GM12878 (cell line): ENCODE measurements around the gene FAS. TPM values are rescaled to one million over a fixed set of nuclear protein-coding genes. Genes with fewer than 3 reads are reported as not detected.
A peak's percentile ranks its signal among the peaks of the same experiment; 100 is the strongest.

Source experiments
- ATAC-seq: fragments of 200-7000 bp; cut with Tn5 transposase; 3 replicates; pipeline ENCODE4 v1.9.1; 2020; ENCODE audit warnings: mild to moderate bottlenecking, moderate library complexity
- BruUV-seq: library from RNA; stranded (reverse); fragments of 400-500 nt; replicated peaks from 2 replicates; lab custom pipeline; 2021; lab: Mats Ljungman, UMichigan
- CTCF ChIA-PET: fragments of 300-600 bp; sonication (Branson Sonifier 250); formaldehyde crosslinking; extraction: SDS; loops from one replicate; lab custom pipeline; 2021; ENCODE audit warnings: inconsistent platforms; lab: Yijun Ruan, JAX
- POLR2A ChIA-PET: fragments of 350-600 bp; formaldehyde crosslinking; extraction: SDS; loops from one replicate; lab custom pipeline; 2021; ENCODE audit warnings: inconsistent platforms; lab: Charles Lee
- RAD21 ChIA-PET: fragments of 300-600 bp; sonication (Branson Sonifier 250); formaldehyde crosslinking; loops from one replicate; lab custom pipeline; 2023; ENCODE audit warnings: antibody characterized with exemption; ENCODE audit not compliant: unreplicated experiment; lab: Charles Lee
- SMC1A ChIA-PET: fragments of 300-600 bp; sonication (Branson Sonifier 250); formaldehyde crosslinking; loops from one replicate; lab custom pipeline; 2023; ENCODE audit not compliant: unreplicated experiment, uncharacterized antibody; lab: Charles Lee
- DNase-seq: peaks from one replicate; pipeline ENCODE4 v3.0.0-alpha.2; 2011; ENCODE audit warnings: low read depth, low spot score
- FAIRE-seq: peaks from 3 replicates; lab custom pipeline; 2011; peaks lifted over from hg19 to GRCh38; lab: Jason Lieb, UNC
- H2AFZ ChIP-seq: 2 replicates; pipeline ENCODE4 v1.6.0; 2011; ENCODE audit warnings: low read depth, low read length, control low read depth; ENCODE audit not compliant: control insufficient read depth
- H3K27ac ChIP-seq: 2 replicates; pipeline ENCODE4 v1.5.1; 2011; ENCODE audit warnings: control low read depth; ENCODE audit not compliant: control insufficient read depth, insufficient read depth
- H3K27me3 ChIP-seq, 2 experiments: replicated peaks in 1 of 2; 2 replicates each; pipeline versions ENCODE4 v1.6.0 to v1.6.1; 2011; ENCODE audit warnings: low read length in 1 of 2; ENCODE audit not compliant: control insufficient read depth in 2 of 2, insufficient read depth in 2 of 2
- H3K36me3 ChIP-seq, 2 experiments: 2 replicates each; pipeline ENCODE4 v1.5.1; 2011; ENCODE audit warnings: low read length in 1 of 2; ENCODE audit not compliant: control insufficient read depth in 2 of 2, insufficient read depth in 2 of 2
- H3K4me1 ChIP-seq: 2 replicates; pipeline ENCODE4 v1.6.1; 2011; ENCODE audit warnings: mild to moderate bottlenecking, low read length, moderate library complexity, mixed read lengths; ENCODE audit not compliant: control insufficient read depth, insufficient read depth
- H3K4me2 ChIP-seq: 2 replicates; pipeline ENCODE4 v1.6.0; 2011; ENCODE audit warnings: control low read depth; ENCODE audit not compliant: control insufficient read depth, insufficient read depth
- H3K4me3 ChIP-seq: fragments of 200-600 bp; sonication (generic); 2 replicates; pipeline ENCODE4 v1.5.1; 2016
- H3K79me2 ChIP-seq: 2 replicates; pipeline ENCODE4 v1.6.0; 2011; ENCODE audit warnings: low read length; ENCODE audit not compliant: control insufficient read depth, insufficient read depth
- H3K9ac ChIP-seq: 2 replicates; pipeline ENCODE4 v1.8.0; 2011; ENCODE audit warnings: low read length, control low read depth, mixed read lengths; ENCODE audit not compliant: control insufficient read depth, insufficient read depth
- H3K9me3 ChIP-seq: replicated peaks from 3 replicates; pipeline ENCODE4 v1.5.1; 2011; ENCODE audit warnings: mild to moderate bottlenecking, low read length; ENCODE audit not compliant: control insufficient read depth, insufficient read depth
- H4K20me1 ChIP-seq: 2 replicates; pipeline ENCODE4 v1.6.0; 2011; ENCODE audit not compliant: control insufficient read depth, insufficient read depth
- ATF7 ChIP-seq: fragments of 450-650 bp; IDR thresholded peaks from 2 replicates; pipeline ENCODE4 v1.6.1; 2016; ENCODE audit warnings: low read depth, mild to moderate bottlenecking
- CEBPB ChIP-seq, 2 experiments: fragments of 150-350 bp in 1 of 2; IDR thresholded peaks; 2 replicates each; pipeline ENCODE4 v1.6.1; 2012 to 2014; ENCODE audit warnings: low read depth in 2 of 2, low read length in 2 of 2, borderline replicate concordance in 1 of 2, inconsistent platforms in 1 of 2
- RFX5 ChIP-seq: IDR thresholded peaks from 2 replicates; pipeline ENCODE4 v1.6.1; 2011; ENCODE audit warnings: low read depth, low read length, improper control_type of control experiment
- WGBS: methylation state at CpG from one replicate; pipeline ENCODE4 v1.1.6; 2016; ENCODE audit warnings: low lambda C conversion rate; ENCODE audit not compliant: insufficient replicate concordance, insufficient coverage; ENCODE audit errors: missing lambda C conversion rate; 5-methylcytosine and 5-hydroxymethylcytosine counted together
- in situ Hi-C: fragments of 300-500 bp; cut with MboI; formaldehyde crosslinking; loops from 9 replicates; pipeline ENCODE4 v1.14.3; 2018; ENCODE audit warnings: mixed read lengths
- intact Hi-C: fragments of 100-400 bp; cut with micrococcal nuclease; formaldehyde crosslinking; loops from one replicate; pipeline ENCODE4 v1.14.2; 2022; ENCODE audit not compliant: unreplicated experiment
- polyA plus RNA-seq, 11 experiments: library from polyadenylated mRNA; depleted of rRNA in 4 of 11; unstranded in 6 of 11; stranded (reverse) in 5 of 11; fragments of >200 nt; fragmentation: Nextera tagmentation in 4 of 11; fragmentation: Illumina TruSeq in 1 of 11; extraction: Ambion mirVana in 4 of 11; extraction: Trizol in 1 of 11; gene quantifications; 1 replicate in 1 of 11; 2 replicates in 10 of 11; pipeline versions ENCODE4 v1.2.1 to v1.2.3, GENCODE V29; 2011 to 2016; ENCODE audit warnings: inconsistent platforms in 2 of 11, missing spikeins in 2 of 11, low read depth in 1 of 11
- total RNA-seq, 4 experiments: library from RNA; depleted of rRNA in 3 of 4; stranded (reverse); fragments of >200 nt in 3 of 4; fragmentation: Illumina TruSeq in 1 of 4; extraction: Trizol in 1 of 4; gene quantifications; 2 replicates each; pipeline versions ENCODE4 v1.2.1 to v1.2.3, GENCODE V29; 2013 to 2021

Gene FAS
- total and polyA plus RNA-seq, 10 of the 15 experiments (the other 5 are each of a cell fraction or from before 2014, with no cell fraction given) = 50.1 to 147 (median 69.9) TPM

GRCh38 chr10:88989824-88990383, 694 bp upstream of the FAS start:
- Histone ChIP-seq H2AFZ (peak overlapping the region; percentile 77), H3K4me1 (peaks cover 10% of the 10 kb centered on the region), H3K36me3 (no peaks in the 10 kb centered on the region), H3K27ac (peak overlapping the region; percentile 98), H3K9ac (peak overlapping the region; percentile 98), H3K27me3 (no peaks in the 10 kb centered on the region), H3K4me3 (peak overlapping the region; percentile 83), H3K4me2 (peak overlapping the region; percentile 81), H3K9me3 (no peaks in the 10 kb centered on the region), H3K79me2 (peaks cover 62% of the 10 kb centered on the region), H4K20me1 (no peaks in the 10 kb centered on the region)
- SMC1A ChIA-PET = interaction anchor here (0.7 to 8.7 kb wide), 24 partner anchors 9 to 342 kb away, joined by 3 to 114 read pairs (median 4); no protein-coding TSS in a partner anchor
- no TSS peak for BruUV-seq
- CTCF ChIA-PET = interaction anchor here (0.6 to 10.6 kb wide), 17 partner anchors 9 to 380 kb away, joined by 3 to 250 read pairs (median 7); no protein-coding TSS in a partner anchor
- TF ChIP-seq CEBPB (IDR thresholded peaks at IDR 0.05; ENCODE audit: borderline replicate concordance in 1 of 2, low read depth in 2 of 2, low read length in 2 of 2) (peak in 1 of 2 experiments; percentile 49; a peak in 1 of 4 replicates), ATF7 (peak; percentile 78), RFX5 (no peak)
- WGBS = 5% methylated on average over 8 of the region's 8 CpGs
- RAD21 ChIA-PET = interaction anchor here (0.6 to 9.1 kb wide), 22 partner anchors 9 to 254 kb away, joined by 3 to 66 read pairs (median 6); no protein-coding TSS in a partner anchor
- DNase-seq (no peak), ATAC-seq (peak; percentile 9), FAIRE-seq (no peak)
- POLR2A ChIA-PET = interaction anchor here (0.6 to 4.7 kb wide), 17 partner anchors 9 to 259 kb away, joined by 3 to 27 read pairs (median 6); no protein-coding TSS in a partner anchor
- intact Hi-C loops = loop anchor here (2.0 to 10.0 kb wide), 3 partner anchors 108 to 405 kb away; partner anchors contain the start of genes IFIT1 and STAMBPL1
- in situ Hi-C loops = no loop called here
